Heart left ventricle (tissue), 16 donors: Measurements from ENCODE around the gene ARHGAP19. TPM values are rescaled to one million over a fixed set of nuclear protein-coding genes. Genes with fewer than 3 reads are reported as not detected.
A peak's percentile ranks its signal among the peaks of the same experiment; 100 is the strongest.

Experiments
- ATAC-seq, 4 donors: fragments of 200-7000 bp; cut with Tn5 transposase; one replicate each; pipeline ENCODE4 v1.9.1; 2020 to 2022; ENCODE audit warnings: moderate library complexity in 4 of 4, mild to moderate bottlenecking in 3 of 4, moderate number of reproducible peaks in 1 of 4
- DNase-seq, 5 donors: peaks; one replicate each; pipeline ENCODE4 v3.0.0-alpha.2; 2020
- H3K27ac ChIP-seq, 12 donors: fragments of 200-600 bp; sonication (generic) in 4 of 12; one replicate each; pipeline versions ENCODE4 v1.5.0 to v1.8.0; 2016 to 2022; ENCODE audit warnings: mild to moderate bottlenecking in 2 of 12
- H3K27me3 ChIP-seq, 9 donors: fragments of 200-600 bp; sonication (generic) in 2 of 9; one replicate each; pipeline versions ENCODE4 v1.5.1 to v1.8.0; 2016 to 2022; ENCODE audit warnings: mild to moderate bottlenecking in 3 of 9
- H3K36me3 ChIP-seq, 9 donors: fragments of 200-600 bp; sonication (generic) in 2 of 9; one replicate each; pipeline versions ENCODE4 v1.5.0 to v1.8.0; 2018 to 2022; ENCODE audit warnings: mild to moderate bottlenecking in 2 of 9
- H3K4me1 ChIP-seq, 12 donors: fragments of 200-600 bp; sonication (generic) in 4 of 12; one replicate each; pipeline versions ENCODE4 v1.5.0 to v1.8.0; 2016 to 2022; ENCODE audit warnings: mild to moderate bottlenecking in 3 of 12
- H3K4me3 ChIP-seq, 12 donors: fragments of 200-600 bp; sonication (generic) in 4 of 12; one replicate each; pipeline versions ENCODE4 v1.5.0 to v1.8.0; 2017 to 2022; ENCODE audit warnings: mild to moderate bottlenecking in 9 of 12, moderate library complexity in 4 of 12
- H3K9me3 ChIP-seq, 12 donors: fragments of 200-600 bp; sonication (generic) in 4 of 12; one replicate each; pipeline versions ENCODE4 v1.5.0 to v1.8.0; 2016 to 2022; ENCODE audit warnings: mild to moderate bottlenecking in 1 of 12
- CTCF ChIP-seq, 12 donors: fragments of 200-600 bp; sonication (generic) in 4 of 12; IDR thresholded peaks; one replicate each; pipeline versions ENCODE4 v1.5.0 to v1.8.0; 2018 to 2022; ENCODE audit warnings: antibody characterized with exemption in 12 of 12, mild to moderate bottlenecking in 5 of 12
- POLR2A ChIP-seq, 2 donors: fragments of 450-650 bp; IDR thresholded peaks; one replicate each; pipeline ENCODE4 v1.6.1; 2017; ENCODE audit warnings: antibody characterized with exemption in 2 of 2, mild to moderate bottlenecking in 2 of 2, moderate library complexity in 2 of 2
- WGBS, 4 donors: extraction: QIAGEN DNeasy Blood & Tissue Kit in 2 of 4; methylation state at CpG; one replicate each; pipeline versions ENCODE4 v1.1.5 to v1.1.7; 2013 to 2018; 5-methylcytosine and 5-hydroxymethylcytosine counted together
- intact Hi-C, 10 donors: fragments of 100-400 bp; cut with DNase I; formaldehyde crosslinking; loops; one replicate each; pipeline versions ENCODE4 v1.11.1 to v1.14.2; 2022
- polyA plus RNA-seq, 2 donors: library from polyadenylated mRNA; stranded (reverse); fragments of 200-250 nt; gene quantifications; one replicate each; pipeline ENCODE4 v1.2.3, GENCODE V29; 2013
- total RNA-seq, 9 donors: library from RNA; depleted of rRNA in 2 of 9; stranded (reverse); fragments of >200 nt in 2 of 9; fragmentation: NEBNext Ultra II Directional in 3 of 9; extraction: Animal tissue kit (Norgen Biotek cat#: 25700) in 3 of 9; gene quantifications; one replicate each; pipeline versions ENCODE4 v1.1.0 to v1.2.4, GENCODE V29; 2016 to 2023
- donor health status: ischemic (EF 13 %, LVEDD 7.1; RV severe dilation, severe dysfunction).
- donor health status: healthy with polysubstance abuse.
- donor health status: DM: no; HTN: yes; CAD: no.
- donor health status: DM: no; HTN: no; CAD: no.
- donor health status: ischemic (EF 25% LVEDD 6.9; RV normal size, moderate dysfunction).
- donor health status: ischemic (EF 25% LVEDD 5.7; RV mildly dilated, moderate dysfunction).
- donor health status: healthy.
- donor health status: DM: yes; HTN: yes; CAD: no.
- donor health status: ischemic (EF 35%, LVEDD 5.7; RV mildly dilated, moderate dysfunction).
- donor health status: nonischemic (EF 11% LVEDD 7.7; RV severe dilation, severe dysfunction).
- donor health status: DM: yes; HTN: yes; CAD: no.
- donor health status: PGD.
- donor health status: ischemic (EF 29% LVEDD 5.4; RV normal size, mild dysfunction).
- donor health status: nonischemic (EF 23%, LVEDD 6.1; RV moderate dilation, normal function).

The ARHGAP19 gene
- total and polyA plus RNA-seq, 11 donors, result 1.1 to 7.4 (median 4.0) TPM

GRCh38 chr10:97182288-97182990 is 110.0 kb downstream of the ARHGAP19 start:
- ATAC-seq (no peak), DNase-seq (no peak)
- H3K9me3 ChIP-seq, result no peaks in the 10 kb centered on the region
- H3K36me3 ChIP-seq, result no peaks in the 10 kb centered on the region
- 84 to 91% (median 86%) methylated on average over 10 of the region's 10 CpGs for WGBS, 4 donors
- no peak for TF ChIP-seq CTCF (IDR thresholded peaks at IDR 0.05)
- no peak for TF ChIP-seq POLR2A (IDR thresholded peaks at IDR 0.05)
- H3K27me3 ChIP-seq, result peaks cover 14 to 69% (median 36%) of the 10 kb centered on the region in 9 donors
- intact Hi-C loops, result no loop called here
- no peak overlapping the region for H3K4me3 ChIP-seq
- no peak overlapping the region for H3K27ac ChIP-seq
- H3K4me1 ChIP-seq, result peaks cover 0 to 17% (median 5%) of the 10 kb centered on the region in 12 donors

GRCh38 chr10:97180986-97181385 is 111.5 kb downstream of the ARHGAP19 start:
- H3K4me1 ChIP-seq, result peaks cover 0 to 14% (median 5%) of the 10 kb centered on the region in 12 donors
- intact Hi-C loops, result no loop called here
- H3K4me3 ChIP-seq, result no peak overlapping the region
- TF ChIP-seq POLR2A (IDR thresholded peaks at IDR 0.05) (no peak), CTCF (IDR thresholded peaks at IDR 0.05) (no peak)
- H3K27ac ChIP-seq, result no peak overlapping the region
- DNase-seq, result no peak
- H3K27me3 ChIP-seq, result peaks cover 10 to 69% (median 24%) of the 10 kb centered on the region in 9 donors
- WGBS, 4 donors, result 86 to 89% (median 87%) methylated on average over 9 to 10 of the region's 10 CpGs
- no peak for ATAC-seq
- H3K9me3 ChIP-seq, result no peaks in the 10 kb centered on the region
- H3K36me3 ChIP-seq, result no peaks in the 10 kb centered on the region

- no peak for DNase-seq
- Histone ChIP-seq H3K4me1 (peaks cover 0 to 8% (median 1%) of the 10 kb centered on the region in 12 donors), H3K4me3 (no peak overlapping the region), H3K27ac (no peak overlapping the region), H3K27me3 (peaks cover 6 to 63% (median 19%) of the 10 kb centered on the region in 9 donors), H3K36me3 (no peaks in the 10 kb centered on the region), H3K9me3 (no peaks in the 10 kb centered on the region)
- intact Hi-C loops, result no loop called here
- 74 to 83% (median 81%) methylated on average over 8 of the region's 8 CpGs for WGBS, 4 donors
- TF ChIP-seq CTCF (IDR thresholded peaks at IDR 0.05) (no peak), POLR2A (IDR thresholded peaks at IDR 0.05) (no peak)
- ATAC-seq, result no peak
These were observed 112.1 kb downstream of the ARHGAP19 start for GRCh38 chr10:97180363-97180755.

GRCh38 chr10:97179731-97180362 is 112.6 kb downstream of the ARHGAP19 start:
- H3K27me3 ChIP-seq, result peaks cover 3 to 57% (median 14%) of the 10 kb centered on the region in 9 donors

More at GRCh38 chr10:97179731-97180362, 112.6 kb downstream of the ARHGAP19 start:
- H3K36me3 ChIP-seq, result no peaks in the 10 kb centered on the region
- peak in 6 of 12 donors; percentile 9 to 43 (median 28) for TF ChIP-seq CTCF (IDR thresholded peaks at IDR 0.05)
- no peak for TF ChIP-seq POLR2A (IDR thresholded peaks at IDR 0.05)
- H3K4me1 ChIP-seq, result peaks cover 0 to 5% (median 0%) of the 10 kb centered on the region in 12 donors
- 24 to 35% (median 29%) methylated on average over 15 to 26 of the region's 26 CpGs for WGBS, 4 donors
- no peak overlapping the region for H3K27ac ChIP-seq
- no peaks in the 10 kb centered on the region for H3K9me3 ChIP-seq
- DNase-seq, result peak in 1 of 5 donors; percentile 50
- ATAC-seq, result peak in 3 of 4 donors; percentile 34 to 78 (median 71)
- intact Hi-C loops, result no loop called here
- H3K4me3 ChIP-seq, result no peak overlapping the region
